SK-N-SH (cell line): Measurements from ENCODE around the gene SARDH. TPM values are rescaled to one million over a fixed set of nuclear protein-coding genes. Genes with fewer than 3 reads are reported as not detected.

Source experiments
- CTCF ChIA-PET: fragments of 300-600, 350-600 bp; formaldehyde crosslinking; extraction: SDS; loops from one replicate; lab custom pipeline; 2021; lab: Yijun Ruan, JAX
- POLR2A ChIA-PET: fragments of 350-600 bp; sonication (Branson Sonifier 250); formaldehyde crosslinking; extraction: SDS; loops from one replicate; lab custom pipeline; 2020; ENCODE audit warnings: antibody characterized with exemption, inconsistent platforms; lab: Yijun Ruan, JAX
- DNase-seq: peaks from one replicate; pipeline ENCODE4 v3.0.0; 2012
- H2AFZ ChIP-seq: fragments of 200-600 bp; sonication (generic); 2 replicates; pipeline ENCODE4 v1.8.1; 2016; ENCODE audit warnings: antibody characterized with exemption, mild to moderate bottlenecking, low read depth
- H3F3A ChIP-seq: fragments of 200-600 bp; sonication (generic); replicated peaks from 2 replicates; pipeline ENCODE3; 2016; ENCODE audit warnings: antibody characterized with exemption, mild to moderate bottlenecking; ENCODE audit not compliant: insufficient read depth
- H3K27ac ChIP-seq, 2 experiments: fragments of 200-500 bp in 1 of 2; fragments of 200-600 bp in 1 of 2; sonication (Bioruptor generic) in 1 of 2; sonication (generic), shearing (Covaris generic) in 1 of 2; 2 replicates each; pipeline versions ENCODE4 v1.5.1 to v1.6.1; 2014 to 2016; ENCODE audit warnings: low read depth in 2 of 2, inconsistent platforms in 1 of 2, low read length in 1 of 2, mild to moderate bottlenecking in 1 of 2, mixed read lengths in 1 of 2
- H3K27me3 ChIP-seq: fragments of 200-600 bp; sonication (generic), shearing (Covaris generic); 2 replicates; pipeline ENCODE4 v1.6.1; 2016; ENCODE audit warnings: mixed run types; ENCODE audit not compliant: insufficient read depth
- H3K36me3 ChIP-seq, 2 experiments: fragments of 200-500 bp in 1 of 2; fragments of 200-600 bp in 1 of 2; sonication (Bioruptor generic) in 1 of 2; sonication (generic) in 1 of 2; replicated peaks in 1 of 2; 2 replicates each; pipeline versions ENCODE3 to v1.5.1; 2014 to 2016; ENCODE audit warnings: low read length in 1 of 2, mild to moderate bottlenecking in 1 of 2; ENCODE audit not compliant: insufficient read depth in 2 of 2, control insufficient read depth in 1 of 2
- H3K4me1 ChIP-seq, 2 experiments: fragments of 200-500 bp in 1 of 2; fragments of 200-600 bp in 1 of 2; sonication (Bioruptor generic) in 1 of 2; sonication (generic), shearing (Covaris generic) in 1 of 2; 2 replicates each; pipeline versions ENCODE4 v1.5.1 to v1.6.1; 2014 to 2016; ENCODE audit warnings: low read depth in 1 of 2, low read length in 1 of 2, mixed run types in 1 of 2; ENCODE audit not compliant: insufficient read depth in 2 of 2, control insufficient read depth in 1 of 2
- H3K4me2 ChIP-seq: fragments of 200-600 bp; sonication (generic), shearing (Covaris generic); 2 replicates; pipeline ENCODE4 v1.6.1; 2017; ENCODE audit warnings: mixed run types
- H3K4me3 ChIP-seq, 2 experiments: fragments of 200-500 bp in 1 of 2; fragments of 200-600 bp in 1 of 2; sonication (Bioruptor generic) in 1 of 2; sonication (generic), shearing (Covaris generic) in 1 of 2; 2 replicates each; pipeline versions ENCODE4 v1.5.1 to v1.8.1; 2014 to 2016; ENCODE audit warnings: low read depth in 2 of 2, inconsistent platforms in 1 of 2, low read length in 1 of 2, mild to moderate bottlenecking in 1 of 2, mixed read lengths in 1 of 2, moderate library complexity in 1 of 2
- H3K79me2 ChIP-seq: fragments of 200-600 bp; sonication (generic); 2 replicates; pipeline ENCODE4 v1.8.1; 2017; ENCODE audit warnings: mild to moderate bottlenecking; ENCODE audit not compliant: insufficient read depth
- H3K9ac ChIP-seq: fragments of 200-600 bp; sonication (generic); 2 replicates; pipeline ENCODE4 v1.6.1; 2017; ENCODE audit warnings: mixed run types
- H3K9me2 ChIP-seq: fragments of 200-600 bp; sonication (generic); 2 replicates; pipeline ENCODE4 v1.6.1; 2017; ENCODE audit warnings: mixed run types
- H3K9me3 ChIP-seq: fragments of 200-600 bp; sonication (generic); 2 replicates; pipeline ENCODE4 v1.6.1; 2017; ENCODE audit warnings: mixed run types, mild to moderate bottlenecking, moderate library complexity
- H4K20me1 ChIP-seq: fragments of 200-600 bp; sonication (generic); 2 replicates; pipeline ENCODE4 v1.6.1; 2017; ENCODE audit warnings: mild to moderate bottlenecking, mixed run types; ENCODE audit not compliant: insufficient read depth
- CHD2 ChIP-seq: fragments of 150-350 bp; IDR thresholded peaks from 2 replicates; pipeline ENCODE4 v1.6.1; 2018; ENCODE audit warnings: low read length; ENCODE audit not compliant: partially characterized antibody
- EP300 ChIP-seq, 2 experiments: IDR thresholded peaks; 2 replicates each; pipeline versions ENCODE4 v1.4.0 to v1.6.1; 2012; ENCODE audit warnings: borderline replicate concordance in 1 of 2, low read depth in 1 of 2, low read length in 1 of 2
- GATA2 ChIP-seq: sonication (generic); formaldehyde crosslinking; IDR thresholded peaks from 2 replicates; pipeline ENCODE4 v1.5.0; 2020; ENCODE audit warnings: mild to moderate bottlenecking, missing genetic modification reagents
- RCOR1 ChIP-seq: fragments of 150-350 bp; IDR thresholded peaks from 2 replicates; pipeline ENCODE4 v1.6.1; 2017; ENCODE audit warnings: antibody characterized with exemption, low read length
- RFX5 ChIP-seq: IDR thresholded peaks from 2 replicates; pipeline ENCODE4 v1.6.1; 2012; ENCODE audit warnings: mild to moderate bottlenecking, improper control_type of control experiment, low read length
- SIN3A ChIP-seq: IDR thresholded peaks from 2 replicates; pipeline ENCODE4 v1.6.1; 2012; ENCODE audit warnings: low read depth, mild to moderate bottlenecking, low read length, moderate library complexity, borderline replicate concordance
- TCF12 ChIP-seq: IDR thresholded peaks from 2 replicates; pipeline ENCODE4 v1.4.0; 2012
- WGBS: methylation state at CpG from one replicate; pipeline ENCODE4 v1.1.6; 2017; ENCODE audit warnings: low lambda C conversion rate; 5-methylcytosine and 5-hydroxymethylcytosine counted together
- polyA plus RNA-seq, 3 experiments: library from polyadenylated mRNA; depleted of rRNA; stranded (reverse); fragments of >200 nt; gene quantifications; 2 replicates each; pipeline ENCODE4 v1.2.3, GENCODE V29; 2012
- TF ChIP-seq, protein P1 (sequence below): fragments of 150-350 bp; IDR thresholded peaks from 2 replicates; pipeline ENCODE4 v1.6.1; 2016; ENCODE audit warnings: mild to moderate bottlenecking, low read depth, low read length
- TF ChIP-seq, protein P2 (sequence below): IDR thresholded peaks from 2 replicates; pipeline ENCODE4 v1.6.1; 2012; ENCODE audit warnings: mild to moderate bottlenecking, low read depth, low read length, moderate library complexity
- TF ChIP-seq, protein P3 (sequence below): IDR thresholded peaks from 2 replicates; pipeline ENCODE4 v1.4.0; 2012; ENCODE audit warnings: low read depth
- TF ChIP-seq, protein P4 (sequence below): fragments of 150-350 bp; IDR thresholded peaks from 2 replicates; pipeline ENCODE4 v1.6.1; 2017; ENCODE audit warnings: antibody characterized with exemption, low read length, low read depth, borderline replicate concordance
- TF ChIP-seq, protein P5 (sequence below): fragments of 200-600 bp; sonication (generic); IDR thresholded peaks from 2 replicates; pipeline ENCODE4 v1.6.1; 2017; ENCODE audit warnings: antibody characterized with exemption, mild to moderate bottlenecking, moderate library complexity

Gene SARDH
- polyA plus RNA-seq, 1 of the 3 experiments (the other 2 are of a cell fraction), result 5.9 TPM

DNA sequence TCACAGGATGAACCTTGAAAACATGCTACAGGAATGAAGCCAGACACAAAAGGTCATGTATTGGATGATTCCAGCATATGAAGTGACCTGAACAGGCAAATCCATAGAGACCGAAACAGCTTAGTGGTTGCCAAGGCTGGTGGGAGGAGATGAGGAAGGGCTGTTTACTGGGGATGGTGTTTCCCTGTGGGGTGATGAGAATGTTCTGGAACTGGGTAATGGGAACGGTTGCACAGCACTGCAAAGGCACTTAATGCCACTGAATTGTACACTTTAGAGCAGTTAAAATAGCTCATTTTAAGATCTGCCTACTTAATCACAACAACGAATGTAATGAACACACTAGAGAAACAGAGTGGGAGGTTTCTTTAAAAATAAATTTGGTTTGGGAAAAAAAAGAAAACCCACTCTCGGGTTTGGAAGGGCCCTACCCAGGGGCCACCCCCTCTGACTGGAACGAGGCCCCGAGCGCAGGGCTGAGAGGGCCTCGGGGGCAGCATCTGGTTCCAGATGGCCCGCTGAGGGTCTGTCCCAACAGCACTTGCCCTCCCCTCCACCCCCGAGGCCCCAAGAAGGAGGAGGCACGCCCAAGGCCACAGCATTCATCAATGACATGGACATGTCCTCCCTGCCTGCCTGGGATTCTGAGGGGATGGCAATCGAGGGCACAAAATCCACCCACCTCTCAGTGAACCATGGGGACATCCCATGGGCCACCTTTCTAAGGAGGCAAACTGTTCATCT lies 31.7 kb downstream of the SARDH start:
- no peak overlapping the region for H3K27ac ChIP-seq
- ChIA-PET POLR2A (no interaction called here), CTCF (interaction anchor here (1.2 to 2.3 kb wide), 2 partner anchors 10 to 37 kb away, joined by 3 to 11 read pairs; no protein-coding TSS in a partner anchor)
- no peaks in the 10 kb centered on the region for H3K27me3 ChIP-seq
- no peaks in the 10 kb centered on the region for H3F3A ChIP-seq
- H3K4me2 ChIP-seq, result no peak overlapping the region
- no peak overlapping the region for H3K9ac ChIP-seq
- no peaks in the 10 kb centered on the region for H3K36me3 ChIP-seq
- H3K9me3 ChIP-seq, result no peaks in the 10 kb centered on the region
- no peaks in the 10 kb centered on the region for H3K79me2 ChIP-seq
- H3K9me2 ChIP-seq, result no peaks in the 10 kb centered on the region
- no peak for DNase-seq
- no peaks in the 10 kb centered on the region for H4K20me1 ChIP-seq
- no peak overlapping the region for H3K4me3 ChIP-seq
- TF ChIP-seq, protein P1, sequence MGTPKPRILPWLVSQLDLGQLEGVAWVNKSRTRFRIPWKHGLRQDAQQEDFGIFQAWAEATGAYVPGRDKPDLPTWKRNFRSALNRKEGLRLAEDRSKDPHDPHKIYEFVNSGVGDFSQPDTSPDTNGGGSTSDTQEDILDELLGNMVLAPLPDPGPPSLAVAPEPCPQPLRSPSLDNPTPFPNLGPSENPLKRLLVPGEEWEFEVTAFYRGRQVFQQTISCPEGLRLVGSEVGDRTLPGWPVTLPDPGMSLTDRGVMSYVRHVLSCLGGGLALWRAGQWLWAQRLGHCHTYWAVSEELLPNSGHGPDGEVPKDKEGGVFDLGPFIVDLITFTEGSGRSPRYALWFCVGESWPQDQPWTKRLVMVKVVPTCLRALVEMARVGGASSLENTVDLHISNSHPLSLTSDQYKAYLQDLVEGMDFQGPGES, result no peak
- TF ChIP-seq, protein P2, sequence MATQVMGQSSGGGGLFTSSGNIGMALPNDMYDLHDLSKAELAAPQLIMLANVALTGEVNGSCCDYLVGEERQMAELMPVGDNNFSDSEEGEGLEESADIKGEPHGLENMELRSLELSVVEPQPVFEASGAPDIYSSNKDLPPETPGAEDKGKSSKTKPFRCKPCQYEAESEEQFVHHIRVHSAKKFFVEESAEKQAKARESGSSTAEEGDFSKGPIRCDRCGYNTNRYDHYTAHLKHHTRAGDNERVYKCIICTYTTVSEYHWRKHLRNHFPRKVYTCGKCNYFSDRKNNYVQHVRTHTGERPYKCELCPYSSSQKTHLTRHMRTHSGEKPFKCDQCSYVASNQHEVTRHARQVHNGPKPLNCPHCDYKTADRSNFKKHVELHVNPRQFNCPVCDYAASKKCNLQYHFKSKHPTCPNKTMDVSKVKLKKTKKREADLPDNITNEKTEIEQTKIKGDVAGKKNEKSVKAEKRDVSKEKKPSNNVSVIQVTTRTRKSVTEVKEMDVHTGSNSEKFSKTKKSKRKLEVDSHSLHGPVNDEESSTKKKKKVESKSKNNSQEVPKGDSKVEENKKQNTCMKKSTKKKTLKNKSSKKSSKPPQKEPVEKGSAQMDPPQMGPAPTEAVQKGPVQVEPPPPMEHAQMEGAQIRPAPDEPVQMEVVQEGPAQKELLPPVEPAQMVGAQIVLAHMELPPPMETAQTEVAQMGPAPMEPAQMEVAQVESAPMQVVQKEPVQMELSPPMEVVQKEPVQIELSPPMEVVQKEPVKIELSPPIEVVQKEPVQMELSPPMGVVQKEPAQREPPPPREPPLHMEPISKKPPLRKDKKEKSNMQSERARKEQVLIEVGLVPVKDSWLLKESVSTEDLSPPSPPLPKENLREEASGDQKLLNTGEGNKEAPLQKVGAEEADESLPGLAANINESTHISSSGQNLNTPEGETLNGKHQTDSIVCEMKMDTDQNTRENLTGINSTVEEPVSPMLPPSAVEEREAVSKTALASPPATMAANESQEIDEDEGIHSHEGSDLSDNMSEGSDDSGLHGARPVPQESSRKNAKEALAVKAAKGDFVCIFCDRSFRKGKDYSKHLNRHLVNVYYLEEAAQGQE, result no peak
- TF ChIP-seq RCOR1 (no peak), SIN3A (no peak), RFX5 (no peak), EP300 (IDR thresholded peaks at IDR 0.05; ENCODE audit: borderline replicate concordance in 1 of 2, low read depth in 1 of 2, low read length in 1 of 2) (no peak)
- TF ChIP-seq, all 33 proteins: peak for 0
- no peak overlapping the region for H2AFZ ChIP-seq
- peaks cover 9 to 18% of the 10 kb centered on the region in 2 experiments; a peak in 3 of 4 replicates for H3K4me1 ChIP-seq
- WGBS, result 77% methylated on average over 6 of the region's 12 CpGs

DNA sequence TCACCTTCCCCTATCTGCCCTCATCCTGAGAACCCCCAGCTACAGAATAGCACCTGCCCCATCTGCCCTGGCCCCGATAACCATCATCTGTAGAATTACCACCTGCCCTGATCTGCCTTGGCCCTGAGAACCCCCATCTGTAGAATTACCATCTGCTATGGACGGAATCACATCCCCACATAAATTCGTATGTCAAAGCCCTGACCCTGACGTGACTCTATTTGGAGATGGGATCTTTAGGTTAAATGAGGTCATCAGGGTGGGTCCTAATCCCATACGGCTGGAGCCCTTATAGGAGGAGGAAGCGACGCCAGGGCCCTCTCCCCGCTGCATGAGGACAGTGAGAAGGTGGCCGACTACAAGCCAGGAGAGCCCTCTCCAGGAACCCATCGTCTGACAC lies 32.6 kb downstream of the SARDH start:
- CTCF ChIA-PET, result interaction anchor here (1.2 to 2.3 kb wide), 2 partner anchors 10 to 38 kb away, joined by 3 to 11 read pairs; no protein-coding TSS in a partner anchor
- H4K20me1 ChIP-seq, result no peaks in the 10 kb centered on the region
- no peaks in the 10 kb centered on the region for H3K27me3 ChIP-seq
- H3K4me1 ChIP-seq, result peaks cover 0 to 11% of the 10 kb centered on the region in 2 experiments; a peak in 1 of 4 replicates
- no peak overlapping the region for H3K27ac ChIP-seq
- no peak for DNase-seq
- H3K4me2 ChIP-seq, result no peak overlapping the region
- 77% methylated on average over 10 of the region's 10 CpGs for WGBS
- no peak overlapping the region for H2AFZ ChIP-seq
- no peaks in the 10 kb centered on the region for H3K9me3 ChIP-seq
- POLR2A ChIA-PET, result no interaction called here
- no peaks in the 10 kb centered on the region for H3F3A ChIP-seq
- H3K4me3 ChIP-seq, result no peak overlapping the region
- no peaks in the 10 kb centered on the region for H3K79me2 ChIP-seq
- no peaks in the 10 kb centered on the region for H3K36me3 ChIP-seq
- H3K9ac ChIP-seq, result no peak overlapping the region
- no peaks in the 10 kb centered on the region for H3K9me2 ChIP-seq
- TF ChIP-seq, protein P3, sequence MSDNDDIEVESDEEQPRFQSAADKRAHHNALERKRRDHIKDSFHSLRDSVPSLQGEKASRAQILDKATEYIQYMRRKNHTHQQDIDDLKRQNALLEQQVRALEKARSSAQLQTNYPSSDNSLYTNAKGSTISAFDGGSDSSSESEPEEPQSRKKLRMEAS, result no peak
- TF ChIP-seq CHD2, result no peak
- TF ChIP-seq SIN3A, result no peak
- TF ChIP-seq, protein P4, sequence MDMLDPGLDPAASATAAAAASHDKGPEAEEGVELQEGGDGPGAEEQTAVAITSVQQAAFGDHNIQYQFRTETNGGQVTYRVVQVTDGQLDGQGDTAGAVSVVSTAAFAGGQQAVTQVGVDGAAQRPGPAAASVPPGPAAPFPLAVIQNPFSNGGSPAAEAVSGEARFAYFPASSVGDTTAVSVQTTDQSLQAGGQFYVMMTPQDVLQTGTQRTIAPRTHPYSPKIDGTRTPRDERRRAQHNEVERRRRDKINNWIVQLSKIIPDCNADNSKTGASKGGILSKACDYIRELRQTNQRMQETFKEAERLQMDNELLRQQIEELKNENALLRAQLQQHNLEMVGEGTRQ, result no peak
- no peak for TF ChIP-seq GATA2 (CRISPR knock-in tag)
- no peak for TF ChIP-seq TCF12
- TF ChIP-seq, protein P5, sequence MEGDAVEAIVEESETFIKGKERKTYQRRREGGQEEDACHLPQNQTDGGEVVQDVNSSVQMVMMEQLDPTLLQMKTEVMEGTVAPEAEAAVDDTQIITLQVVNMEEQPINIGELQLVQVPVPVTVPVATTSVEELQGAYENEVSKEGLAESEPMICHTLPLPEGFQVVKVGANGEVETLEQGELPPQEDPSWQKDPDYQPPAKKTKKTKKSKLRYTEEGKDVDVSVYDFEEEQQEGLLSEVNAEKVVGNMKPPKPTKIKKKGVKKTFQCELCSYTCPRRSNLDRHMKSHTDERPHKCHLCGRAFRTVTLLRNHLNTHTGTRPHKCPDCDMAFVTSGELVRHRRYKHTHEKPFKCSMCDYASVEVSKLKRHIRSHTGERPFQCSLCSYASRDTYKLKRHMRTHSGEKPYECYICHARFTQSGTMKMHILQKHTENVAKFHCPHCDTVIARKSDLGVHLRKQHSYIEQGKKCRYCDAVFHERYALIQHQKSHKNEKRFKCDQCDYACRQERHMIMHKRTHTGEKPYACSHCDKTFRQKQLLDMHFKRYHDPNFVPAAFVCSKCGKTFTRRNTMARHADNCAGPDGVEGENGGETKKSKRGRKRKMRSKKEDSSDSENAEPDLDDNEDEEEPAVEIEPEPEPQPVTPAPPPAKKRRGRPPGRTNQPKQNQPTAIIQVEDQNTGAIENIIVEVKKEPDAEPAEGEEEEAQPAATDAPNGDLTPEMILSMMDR, result no peak
- TF ChIP-seq, protein P2, result no peak
